Activated gamma-delta T cell treated with Interleukin-2 at 50 U/mL for 16 hours (primary cell): ENCODE data around the gene ASPHD1.

Experiments used
- DNase-seq: peaks from one replicate; pipeline ENCODE4 v3.0.0-alpha.2; 2020

The ASPHD1 gene

GRCh38 chr16:29950806-29951461 is 50.6 kb downstream of the ASPHD1 start:
- no peak for DNase-seq

- DNase-seq: no peak
Observed at GRCh38 chr16:29951625-29952365, 51.5 kb downstream of the ASPHD1 start.
